HL-60 (cell line): Measurements from ENCODE around the gene EIPR1.

Experiments used
- GABPA ChIP-seq: IDR thresholded peaks from 2 replicates; pipeline ENCODE4 v1.6.1; 2012; ENCODE audit warnings: low read depth
- POLR2AphosphoS5 ChIP-seq: IDR thresholded peaks from 2 replicates; pipeline ENCODE4 v1.6.1; 2012; ENCODE audit warnings: low read depth
- REST ChIP-seq: IDR thresholded peaks from 2 replicates; pipeline ENCODE4 v1.6.1; 2012; ENCODE audit warnings: low read depth; ENCODE audit not compliant: insufficient replicate concordance
- TF ChIP-seq, protein P1 (sequence below): IDR thresholded peaks from one replicate; pipeline ENCODE4 v1.5.1; 2011; ENCODE audit warnings: low read length, control low read depth, inconsistent platforms; ENCODE audit not compliant: insufficient read depth

DNA sequence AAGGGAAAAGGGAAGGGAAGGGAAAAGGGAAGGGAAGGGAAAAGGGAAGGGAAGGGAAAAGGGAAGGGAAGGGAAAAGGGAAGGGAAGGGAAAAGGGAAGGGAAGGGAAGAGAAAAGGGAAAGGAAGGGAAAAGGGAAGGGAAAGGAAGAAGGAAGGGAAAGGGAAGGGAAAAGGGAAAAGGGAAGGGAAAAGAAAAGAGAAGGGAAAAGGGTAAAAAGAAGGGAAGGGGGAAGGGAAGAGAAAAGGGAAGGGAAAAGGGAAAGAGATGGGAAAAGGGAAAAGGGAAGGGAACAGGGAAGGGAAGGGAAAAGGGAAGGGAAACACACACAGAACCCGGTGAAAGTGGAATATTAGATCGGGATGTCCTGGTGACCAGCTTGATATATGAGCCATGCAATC lies 40.8 kb downstream of the EIPR1 start:
- TF ChIP-seq, protein P1, sequence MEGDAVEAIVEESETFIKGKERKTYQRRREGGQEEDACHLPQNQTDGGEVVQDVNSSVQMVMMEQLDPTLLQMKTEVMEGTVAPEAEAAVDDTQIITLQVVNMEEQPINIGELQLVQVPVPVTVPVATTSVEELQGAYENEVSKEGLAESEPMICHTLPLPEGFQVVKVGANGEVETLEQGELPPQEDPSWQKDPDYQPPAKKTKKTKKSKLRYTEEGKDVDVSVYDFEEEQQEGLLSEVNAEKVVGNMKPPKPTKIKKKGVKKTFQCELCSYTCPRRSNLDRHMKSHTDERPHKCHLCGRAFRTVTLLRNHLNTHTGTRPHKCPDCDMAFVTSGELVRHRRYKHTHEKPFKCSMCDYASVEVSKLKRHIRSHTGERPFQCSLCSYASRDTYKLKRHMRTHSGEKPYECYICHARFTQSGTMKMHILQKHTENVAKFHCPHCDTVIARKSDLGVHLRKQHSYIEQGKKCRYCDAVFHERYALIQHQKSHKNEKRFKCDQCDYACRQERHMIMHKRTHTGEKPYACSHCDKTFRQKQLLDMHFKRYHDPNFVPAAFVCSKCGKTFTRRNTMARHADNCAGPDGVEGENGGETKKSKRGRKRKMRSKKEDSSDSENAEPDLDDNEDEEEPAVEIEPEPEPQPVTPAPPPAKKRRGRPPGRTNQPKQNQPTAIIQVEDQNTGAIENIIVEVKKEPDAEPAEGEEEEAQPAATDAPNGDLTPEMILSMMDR = no peak
- TF ChIP-seq REST (no peak), GABPA (no peak), POLR2AphosphoS5 (no peak)
